ENCODE measurements around the gene CYB561. TPM values are rescaled to one million over a fixed set of nuclear protein-coding genes. Genes with fewer than 3 reads are reported as not detected.
A peak's percentile ranks its signal among the peaks of the same experiment; 100 is the strongest.

Gene CYB561, protein sequence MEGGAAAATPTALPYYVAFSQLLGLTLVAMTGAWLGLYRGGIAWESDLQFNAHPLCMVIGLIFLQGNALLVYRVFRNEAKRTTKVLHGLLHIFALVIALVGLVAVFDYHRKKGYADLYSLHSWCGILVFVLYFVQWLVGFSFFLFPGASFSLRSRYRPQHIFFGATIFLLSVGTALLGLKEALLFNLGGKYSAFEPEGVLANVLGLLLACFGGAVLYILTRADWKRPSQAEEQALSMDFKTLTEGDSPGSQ
- total RNA-seq (2021) (28.8 and 29.1 TPM in 2 replicates), Bru-seq, nascent RNA (percentile 53 among the genes with signal in this experiment), BruChase-seq, experiment 1, labeled RNA remaining after a 2-hour chase (percentile 71 among the genes with signal in this experiment), BruChase-seq, experiment 2, labeled RNA remaining after a 6-hour chase (percentile 74 among the genes with signal in this experiment)
- long read RNA-seq, transcript CYB561-201 (6 exons, 3,001 nt) = major isoform, 9 of 23 reads
- long read RNA-seq, partial matches to known transcripts = 0 of 23 reads
- long read RNA-seq, other reads (novel, unspliced or antisense) = 7 of 23 reads

DNA sequence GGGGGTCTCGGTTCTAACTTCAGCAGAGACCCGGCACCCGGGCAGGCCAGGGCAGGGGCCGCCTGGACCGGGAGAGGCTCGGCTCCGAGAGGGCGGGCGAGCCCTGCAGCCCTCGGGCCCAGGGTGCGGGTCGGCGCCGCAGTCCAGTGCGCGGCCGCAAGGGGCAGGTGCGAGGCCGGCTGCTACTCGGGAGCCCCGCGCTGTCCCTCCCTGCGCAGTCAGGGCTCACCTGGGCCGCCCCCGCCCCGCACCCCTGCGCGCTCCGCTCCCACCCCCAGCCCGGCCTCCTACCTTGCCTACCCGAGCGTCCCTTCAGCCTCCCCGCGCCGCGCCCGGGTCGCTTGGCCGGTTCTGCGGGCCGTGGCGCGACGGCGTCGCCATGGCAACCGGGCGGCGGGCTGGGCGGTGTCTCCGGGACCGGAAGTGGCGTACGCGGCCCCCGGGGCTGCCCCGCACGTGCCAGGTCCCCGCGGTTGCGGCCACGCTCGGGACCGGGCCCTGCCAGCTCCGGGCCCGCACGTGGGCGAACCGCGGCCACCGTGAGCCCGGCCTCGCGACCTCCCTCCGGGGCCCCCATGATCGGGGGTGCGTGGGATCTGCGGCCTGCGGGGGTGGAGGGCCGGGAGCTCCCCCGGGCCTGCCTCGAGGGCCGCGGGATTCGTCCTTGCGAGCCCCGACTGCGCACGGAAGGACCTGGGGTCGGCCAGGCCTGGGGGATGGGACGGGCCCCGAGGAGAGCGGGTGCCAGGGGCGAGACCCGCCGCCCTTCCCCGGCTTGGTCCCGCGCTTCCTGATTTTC, at the start of gene CYB561:
TSS of gene CYB561 (minus strand) at position 353 of the 799 bp plus-strand sequence. CDS start 8,759 bp downstream, outside the sequence.
- ChIA-PET CTCF (interaction anchor here (1.3 kb wide), 1 partner anchor 11 kb away, joined by 4 read pairs; no protein-coding TSS in a partner anchor), POLR2A (ENCODE audit: low non-redundant PET) (no interaction called here)
- Histone ChIP-seq H3K4me1 (ENCODE audit: insufficient read depth, low read length, poor library complexity, severe bottlenecking) (peaks cover 17% of the 10 kb centered on the region), H3K27ac (ENCODE audit: low read depth, low read length, poor library complexity, severe bottlenecking) (peak within 1 kb of the TSS; percentile 68), H3K27me3 (replicated peaks; ENCODE audit: insufficient read depth, low read depth, low read length, poor library complexity) (no peaks in the 10 kb centered on the region), H3K36me3 (ENCODE audit: insufficient read depth, low read length, poor library complexity, severe bottlenecking) (no peaks in the 10 kb centered on the region), H3K4me3 (ENCODE audit: low read depth, low read length, poor library complexity, severe bottlenecking) (peak within 1 kb of the TSS; percentile 49), H3K9me3 (ENCODE audit: low read depth, low read length, poor library complexity, severe bottlenecking) (no peaks in the 10 kb centered on the region)
- no TSS peak for BruUV-seq (replicated peaks)
- intact Hi-C loops (cut with micrococcal nuclease; ENCODE audit: unreplicated experiment) = no loop called here
- peak; percentile 74 for DNase-seq (ENCODE audit: low spot score)
- TF ChIP-seq, protein P1, sequence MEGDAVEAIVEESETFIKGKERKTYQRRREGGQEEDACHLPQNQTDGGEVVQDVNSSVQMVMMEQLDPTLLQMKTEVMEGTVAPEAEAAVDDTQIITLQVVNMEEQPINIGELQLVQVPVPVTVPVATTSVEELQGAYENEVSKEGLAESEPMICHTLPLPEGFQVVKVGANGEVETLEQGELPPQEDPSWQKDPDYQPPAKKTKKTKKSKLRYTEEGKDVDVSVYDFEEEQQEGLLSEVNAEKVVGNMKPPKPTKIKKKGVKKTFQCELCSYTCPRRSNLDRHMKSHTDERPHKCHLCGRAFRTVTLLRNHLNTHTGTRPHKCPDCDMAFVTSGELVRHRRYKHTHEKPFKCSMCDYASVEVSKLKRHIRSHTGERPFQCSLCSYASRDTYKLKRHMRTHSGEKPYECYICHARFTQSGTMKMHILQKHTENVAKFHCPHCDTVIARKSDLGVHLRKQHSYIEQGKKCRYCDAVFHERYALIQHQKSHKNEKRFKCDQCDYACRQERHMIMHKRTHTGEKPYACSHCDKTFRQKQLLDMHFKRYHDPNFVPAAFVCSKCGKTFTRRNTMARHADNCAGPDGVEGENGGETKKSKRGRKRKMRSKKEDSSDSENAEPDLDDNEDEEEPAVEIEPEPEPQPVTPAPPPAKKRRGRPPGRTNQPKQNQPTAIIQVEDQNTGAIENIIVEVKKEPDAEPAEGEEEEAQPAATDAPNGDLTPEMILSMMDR (conservative IDR thresholded peaks at IDR 0.05; ENCODE audit: low read depth, low read length) = peak; percentile 20; the same call in 1 of the 2 replicates
- no peak for TF ChIP-seq EZH2 (IDR thresholded peaks at IDR 0.05; ENCODE audit: borderline replicate concordance, low read depth, low read length, poor library complexity, severe bottlenecking)

DNA sequence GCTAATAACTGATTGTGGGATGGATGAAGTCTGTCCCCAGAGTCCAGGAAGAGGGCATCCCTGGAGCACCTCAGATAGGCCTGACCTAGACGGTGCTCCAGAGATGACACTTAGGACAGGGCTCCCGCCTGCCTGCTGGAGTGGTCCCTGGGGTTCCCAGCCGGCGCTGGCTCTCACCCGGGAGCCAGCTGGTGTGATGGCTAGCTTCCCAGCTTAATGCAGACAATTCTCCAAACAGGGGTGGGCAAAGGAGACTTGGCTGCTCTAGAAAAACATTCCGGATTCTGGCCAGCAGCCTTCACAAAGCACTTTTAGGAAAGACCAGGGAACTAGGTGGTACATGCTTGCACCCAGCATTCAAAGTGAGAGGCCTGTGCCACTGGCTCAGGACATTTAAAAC, 49.4 kb upstream of the CYB561 start:
- ChIA-PET POLR2A (ENCODE audit: low non-redundant PET) (no interaction called here), CTCF (no interaction called here)
- intact Hi-C loops (cut with micrococcal nuclease; ENCODE audit: unreplicated experiment) = no loop called here

More for the DNA sequence above, 49.4 kb upstream of the CYB561 start:
- no peaks in the 10 kb centered on the region for H3K36me3 ChIP-seq (ENCODE audit: insufficient read depth, low read length, poor library complexity, severe bottlenecking)
- no peak overlapping the region for H3K27ac ChIP-seq (ENCODE audit: low read depth, low read length, poor library complexity, severe bottlenecking)
- DNase-seq (ENCODE audit: low spot score) = no peak
- H3K4me3 ChIP-seq (ENCODE audit: low read depth, low read length, poor library complexity, severe bottlenecking) = no peak overlapping the region
- no peaks in the 10 kb centered on the region for H3K9me3 ChIP-seq (ENCODE audit: low read depth, low read length, poor library complexity, severe bottlenecking)
- BruUV-seq (replicated peaks) = no TSS peak
- TF ChIP-seq, protein P1 (conservative IDR thresholded peaks at IDR 0.05; ENCODE audit: low read depth, low read length) = no peak
- no peak for TF ChIP-seq EZH2 (IDR thresholded peaks at IDR 0.05; ENCODE audit: borderline replicate concordance, low read depth, low read length, poor library complexity, severe bottlenecking)
- no peaks in the 10 kb centered on the region for H3K27me3 ChIP-seq (replicated peaks; ENCODE audit: insufficient read depth, low read depth, low read length, poor library complexity)
- no peaks in the 10 kb centered on the region for H3K4me1 ChIP-seq (ENCODE audit: insufficient read depth, low read length, poor library complexity, severe bottlenecking)

Data from A673 (cell line).